Activated gamma-delta T cell treated with anti-CD3 and anti-CD28 coated beads, Interleukin-2, amount 50 U/mL, for 16 hours (primary cell): ENCODE data around the gene CHGA.

ENCODE experiments used
- DNase-seq: peaks from one replicate; pipeline ENCODE4 v3.0.0-alpha.2; 2020; ENCODE audit warnings: low read depth

CHGA gene

GRCh38 chr14:92982956-92983355, 60.0 kb downstream of the CHGA start:
- DNase-seq, result no peak

GRCh38 chr14:92984082-92984788, 61.3 kb downstream of the CHGA start:
- DNase-seq, result no peak
